Measurements from ENCODE around the gene ACAD10. TPM values are rescaled to one million over a fixed set of nuclear protein-coding genes. Genes with fewer than 3 reads are reported as not detected.
A peak's percentile ranks its signal among the peaks of the same experiment; 100 is the strongest.

Gene ACAD10
- total RNA-seq, 1 experiment from 2014 or later, result 30.8 TPM

DNA sequence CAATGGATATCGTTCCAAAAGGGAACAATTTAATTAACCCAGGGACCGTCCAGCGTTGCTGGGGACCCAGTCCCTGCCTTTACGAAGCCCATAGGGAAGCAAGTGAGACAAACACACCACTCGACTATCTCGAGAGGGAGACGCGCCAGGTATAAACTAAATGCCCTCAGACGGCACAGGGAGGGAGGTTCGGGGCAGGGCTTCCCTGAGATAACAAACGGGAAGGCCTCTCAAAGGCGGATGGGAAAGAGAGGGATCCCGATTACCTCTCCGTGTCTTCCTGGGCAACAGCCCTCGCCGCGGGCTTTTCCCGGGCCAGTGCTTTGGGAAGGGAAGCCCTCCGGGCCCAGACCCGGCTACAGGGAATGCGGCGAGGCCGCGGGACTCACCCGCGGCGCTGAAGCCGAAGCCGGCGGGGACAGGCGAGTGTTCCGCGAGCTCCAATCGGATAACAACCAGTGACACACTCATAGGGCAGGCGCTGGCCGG, 487 bp upstream of the ACAD10 start:
- peak; percentile 49 for ATAC-seq

DNA sequence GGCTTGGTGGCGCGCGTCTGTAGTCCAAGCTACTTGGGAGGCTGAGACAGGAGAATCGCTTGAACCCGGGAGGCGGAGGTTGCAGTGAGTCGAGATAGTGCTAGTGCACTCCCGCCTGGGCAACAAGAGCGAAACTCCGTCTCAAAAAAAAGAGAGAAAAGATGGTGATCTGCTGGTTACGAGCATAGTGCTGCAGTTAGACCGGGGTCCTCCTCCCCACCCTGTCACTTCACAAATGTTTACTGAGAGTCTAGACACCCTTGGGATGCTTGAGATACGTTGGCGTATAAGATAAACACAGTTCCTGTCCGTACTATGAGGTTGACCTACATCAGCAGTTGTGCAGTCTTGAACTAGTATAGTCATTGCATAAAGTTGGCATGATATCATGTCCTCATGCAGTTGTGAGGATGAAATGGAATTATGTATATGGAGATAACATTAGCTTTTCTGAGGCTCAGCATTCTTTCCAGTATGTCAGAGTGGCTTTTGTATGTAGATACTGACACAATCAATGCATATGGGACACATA, 787 bp downstream of the ACAD10 start:
- Histone ChIP-seq H3K9me3 (ENCODE audit: control insufficient read depth, insufficient read depth, low read depth, low read length) (no peaks in the 10 kb centered on the region), H3K4me3 (ENCODE audit: low read depth in 2 of 2, low read length in 2 of 2) (peak overlapping the region; percentile 80 to 95), H3K27me3 (ENCODE audit: control insufficient read depth, insufficient read depth, low read length) (no peaks in the 10 kb centered on the region), H3K36me3 (ENCODE audit: control insufficient read depth, insufficient read depth, low read length) (peaks cover 6% of the 10 kb centered on the region; the same call in 1 of the 2 replicates), H3K4me1 (ENCODE audit: control insufficient read depth, insufficient read depth, low read length) (peaks cover 18% of the 10 kb centered on the region; the same call in 1 of the 2 replicates), H3K27ac (ENCODE audit: low read length) (peak overlapping the region; percentile 97)
- no TSS peak for BruUV-seq (replicated peaks)
- intact Hi-C loops (cut with micrococcal nuclease; ENCODE audit: unreplicated experiment), result no loop called here
- DNase-seq (ENCODE audit: low read depth, low spot score) (no peak), ATAC-seq (no peak)
- ChIA-PET POLR2A (interaction anchor here (0.6 to 0.9 kb wide), 2 partner anchors 207 to 258 kb away, joined by 4 to 11 read pairs; no protein-coding TSS in a partner anchor), CTCF (no interaction called here)
- in situ Hi-C loops (cut with HindIII; ENCODE audit: low pct_unique_long_range_greater_than_20kb, low sequenced_read_pairs), result loop anchor here (25.0 kb wide), 1 partner anchor 99 kb away; the partner anchor contains the start of gene ATXN2
- TF ChIP-seq, protein P1, sequence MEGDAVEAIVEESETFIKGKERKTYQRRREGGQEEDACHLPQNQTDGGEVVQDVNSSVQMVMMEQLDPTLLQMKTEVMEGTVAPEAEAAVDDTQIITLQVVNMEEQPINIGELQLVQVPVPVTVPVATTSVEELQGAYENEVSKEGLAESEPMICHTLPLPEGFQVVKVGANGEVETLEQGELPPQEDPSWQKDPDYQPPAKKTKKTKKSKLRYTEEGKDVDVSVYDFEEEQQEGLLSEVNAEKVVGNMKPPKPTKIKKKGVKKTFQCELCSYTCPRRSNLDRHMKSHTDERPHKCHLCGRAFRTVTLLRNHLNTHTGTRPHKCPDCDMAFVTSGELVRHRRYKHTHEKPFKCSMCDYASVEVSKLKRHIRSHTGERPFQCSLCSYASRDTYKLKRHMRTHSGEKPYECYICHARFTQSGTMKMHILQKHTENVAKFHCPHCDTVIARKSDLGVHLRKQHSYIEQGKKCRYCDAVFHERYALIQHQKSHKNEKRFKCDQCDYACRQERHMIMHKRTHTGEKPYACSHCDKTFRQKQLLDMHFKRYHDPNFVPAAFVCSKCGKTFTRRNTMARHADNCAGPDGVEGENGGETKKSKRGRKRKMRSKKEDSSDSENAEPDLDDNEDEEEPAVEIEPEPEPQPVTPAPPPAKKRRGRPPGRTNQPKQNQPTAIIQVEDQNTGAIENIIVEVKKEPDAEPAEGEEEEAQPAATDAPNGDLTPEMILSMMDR (IDR thresholded peaks at IDR 0.05), result no peak

More for the DNA sequence above, 487 bp upstream of the ACAD10 start:
- DNase-seq (ENCODE audit: low read depth, low spot score), result no peak
- TF ChIP-seq SIN3A (IDR thresholded peaks at IDR 0.05; ENCODE audit: borderline replicate concordance, insufficient read depth, low read depth, low read length) (no peak), POLR2AphosphoS5 (IDR thresholded peaks at IDR 0.05; ENCODE audit: low read depth, low read length) (no peak)
- Histone ChIP-seq H3K4me1 (ENCODE audit: control insufficient read depth, insufficient read depth, low read length) (peaks cover 18% of the 10 kb centered on the region; the same call in 1 of the 2 replicates), H3K27me3 (ENCODE audit: control insufficient read depth, insufficient read depth, low read length) (no peaks in the 10 kb centered on the region), H3K9me3 (ENCODE audit: control insufficient read depth, insufficient read depth, low read depth, low read length) (no peaks in the 10 kb centered on the region), H3K4me3 (ENCODE audit: low read depth in 2 of 2, low read length in 2 of 2) (peak overlapping the region; percentile 80 to 95), H3K27ac (ENCODE audit: low read length) (peak overlapping the region; percentile 97), H3K36me3 (ENCODE audit: control insufficient read depth, insufficient read depth, low read length) (peaks cover 6% of the 10 kb centered on the region; the same call in 1 of the 2 replicates)
- in situ Hi-C loops (cut with HindIII; ENCODE audit: low pct_unique_long_range_greater_than_20kb, low sequenced_read_pairs) (loop anchor here (25.0 kb wide), 1 partner anchor 98 kb away; the partner anchor contains the start of gene ATXN2), intact Hi-C loops (cut with micrococcal nuclease; ENCODE audit: unreplicated experiment) (no loop called here)
- ChIA-PET CTCF (interaction anchor here (0.6 kb wide), 1 partner anchor 306 kb away, joined by 7 read pairs; no protein-coding TSS in a partner anchor), POLR2A (interaction anchor here (0.6 to 0.9 kb wide), 4 partner anchors 62 to 357 kb away, joined by 3 to 14 read pairs (median 4); no protein-coding TSS in a partner anchor)
- no TSS peak for BruUV-seq (replicated peaks)

DNA sequence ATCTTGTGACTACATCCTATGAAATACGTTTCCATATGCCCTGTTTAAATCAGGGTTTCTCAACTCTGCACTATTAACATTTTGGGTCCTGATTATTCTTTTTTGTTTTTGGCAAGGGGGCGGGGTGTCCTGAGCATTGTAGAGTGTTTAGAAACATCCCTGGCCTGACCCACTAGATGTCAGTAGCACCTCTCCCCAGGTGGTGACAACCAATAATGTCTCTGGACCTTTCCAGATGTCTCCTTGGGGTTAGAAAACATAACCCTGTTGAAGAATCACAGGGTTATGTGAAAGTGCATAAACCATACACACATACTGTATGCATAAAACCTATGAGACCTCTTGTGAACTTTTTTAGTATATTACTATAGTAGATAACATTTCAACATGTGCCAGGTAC, 1.4 kb downstream of the ACAD10 start:
- TF ChIP-seq TCF7L2 (IDR thresholded peaks at IDR 0.05; ENCODE audit: low read depth, low read length), result no peak
- TF ChIP-seq POLR2AphosphoS5 (IDR thresholded peaks at IDR 0.05; ENCODE audit: low read depth, low read length), result no peak
- TF ChIP-seq SIN3A (IDR thresholded peaks at IDR 0.05; ENCODE audit: borderline replicate concordance, insufficient read depth, low read depth, low read length), result no peak
- TF ChIP-seq, protein P2, sequence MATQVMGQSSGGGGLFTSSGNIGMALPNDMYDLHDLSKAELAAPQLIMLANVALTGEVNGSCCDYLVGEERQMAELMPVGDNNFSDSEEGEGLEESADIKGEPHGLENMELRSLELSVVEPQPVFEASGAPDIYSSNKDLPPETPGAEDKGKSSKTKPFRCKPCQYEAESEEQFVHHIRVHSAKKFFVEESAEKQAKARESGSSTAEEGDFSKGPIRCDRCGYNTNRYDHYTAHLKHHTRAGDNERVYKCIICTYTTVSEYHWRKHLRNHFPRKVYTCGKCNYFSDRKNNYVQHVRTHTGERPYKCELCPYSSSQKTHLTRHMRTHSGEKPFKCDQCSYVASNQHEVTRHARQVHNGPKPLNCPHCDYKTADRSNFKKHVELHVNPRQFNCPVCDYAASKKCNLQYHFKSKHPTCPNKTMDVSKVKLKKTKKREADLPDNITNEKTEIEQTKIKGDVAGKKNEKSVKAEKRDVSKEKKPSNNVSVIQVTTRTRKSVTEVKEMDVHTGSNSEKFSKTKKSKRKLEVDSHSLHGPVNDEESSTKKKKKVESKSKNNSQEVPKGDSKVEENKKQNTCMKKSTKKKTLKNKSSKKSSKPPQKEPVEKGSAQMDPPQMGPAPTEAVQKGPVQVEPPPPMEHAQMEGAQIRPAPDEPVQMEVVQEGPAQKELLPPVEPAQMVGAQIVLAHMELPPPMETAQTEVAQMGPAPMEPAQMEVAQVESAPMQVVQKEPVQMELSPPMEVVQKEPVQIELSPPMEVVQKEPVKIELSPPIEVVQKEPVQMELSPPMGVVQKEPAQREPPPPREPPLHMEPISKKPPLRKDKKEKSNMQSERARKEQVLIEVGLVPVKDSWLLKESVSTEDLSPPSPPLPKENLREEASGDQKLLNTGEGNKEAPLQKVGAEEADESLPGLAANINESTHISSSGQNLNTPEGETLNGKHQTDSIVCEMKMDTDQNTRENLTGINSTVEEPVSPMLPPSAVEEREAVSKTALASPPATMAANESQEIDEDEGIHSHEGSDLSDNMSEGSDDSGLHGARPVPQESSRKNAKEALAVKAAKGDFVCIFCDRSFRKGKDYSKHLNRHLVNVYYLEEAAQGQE (IDR thresholded peaks at IDR 0.05; ENCODE audit: insufficient read depth in 1 of 2, low read depth in 2 of 2, low read length in 1 of 2), result no peak
- TF ChIP-seq, protein P1 (IDR thresholded peaks at IDR 0.05), result no peak; the same call in 1 of the 2 replicates
- POLR2A ChIA-PET, result no interaction called here
- Histone ChIP-seq H3K9me3 (ENCODE audit: control insufficient read depth, insufficient read depth, low read depth, low read length) (no peaks in the 10 kb centered on the region), H3K27me3 (ENCODE audit: control insufficient read depth, insufficient read depth, low read length) (no peaks in the 10 kb centered on the region), H3K27ac (ENCODE audit: low read length) (no peak overlapping the region), H3K4me1 (ENCODE audit: control insufficient read depth, insufficient read depth, low read length) (peaks cover 18% of the 10 kb centered on the region; the same call in 1 of the 2 replicates), H3K4me3 (ENCODE audit: low read depth in 2 of 2, low read length in 2 of 2) (no peak overlapping the region; a peak in 1 of 4 replicates), H3K36me3 (ENCODE audit: control insufficient read depth, insufficient read depth, low read length) (peaks cover 6% of the 10 kb centered on the region; the same call in 1 of the 2 replicates)
- no TSS peak for BruUV-seq (replicated peaks)
- no peak for DNase-seq (ENCODE audit: low read depth, low spot score)
- ATAC-seq, result no peak
- in situ Hi-C loops (cut with HindIII; ENCODE audit: low pct_unique_long_range_greater_than_20kb, low sequenced_read_pairs), result loop anchor here (25.0 kb wide), 1 partner anchor 100 kb away; the partner anchor contains the start of gene ATXN2
- CTCF ChIA-PET, result no interaction called here
- intact Hi-C loops (cut with micrococcal nuclease; ENCODE audit: unreplicated experiment), result no loop called here
